ENCODE measurements around the gene HBP1. TPM values are rescaled to one million over a fixed set of nuclear protein-coding genes. Genes with fewer than 3 reads are reported as not detected.
A peak's percentile ranks its signal among the peaks of the same experiment; 100 is the strongest.

The HBP1 gene
- total and polyA plus RNA-seq, 8 donors = 12.5 to 201 (median 47.3) TPM

DNA sequence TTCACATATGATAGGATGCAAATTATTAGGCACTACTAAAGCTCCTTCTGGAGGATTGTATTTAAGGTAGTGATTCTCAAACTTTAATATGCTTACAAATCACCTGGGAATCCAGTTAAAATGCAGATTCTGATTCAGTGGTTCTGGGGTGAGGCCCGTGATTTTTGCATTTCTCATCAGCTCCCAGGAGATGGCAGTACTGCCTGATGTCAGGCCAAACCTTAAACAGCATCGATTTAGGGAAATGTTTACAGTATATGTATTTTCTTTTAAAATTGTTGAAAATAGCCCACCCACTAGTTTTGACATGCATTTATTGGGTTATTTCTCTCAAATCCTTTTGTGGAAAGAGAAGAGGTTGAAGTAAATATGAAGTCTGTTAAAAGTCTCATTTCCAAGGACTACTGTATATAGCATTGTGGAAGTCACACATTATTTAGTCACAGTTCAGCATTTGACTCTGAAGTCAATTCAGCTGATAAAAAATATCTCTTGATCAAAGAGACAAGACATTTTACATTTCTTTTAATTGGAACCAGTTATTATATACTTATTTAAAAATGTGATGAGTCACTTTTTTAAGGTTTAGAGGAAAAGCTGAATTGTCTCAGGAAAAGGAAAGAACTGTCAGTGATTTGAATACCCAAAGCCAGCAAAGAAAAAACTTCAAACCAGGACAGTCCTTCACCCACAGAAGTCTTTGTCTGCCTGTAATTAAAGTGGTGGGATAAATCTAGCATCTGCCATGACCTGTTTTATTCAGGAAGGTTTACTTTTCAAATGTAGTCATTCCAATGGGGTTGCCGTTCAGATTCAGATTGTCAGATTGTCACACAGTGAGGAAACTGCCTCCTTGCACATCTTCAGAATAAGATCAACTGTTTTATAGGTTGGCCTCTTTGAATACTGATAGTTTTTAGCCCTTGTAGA lies 21.1 kb upstream of the HBP1 start:
- H3K36me3 ChIP-seq = no peaks in the 10 kb centered on the region
- intact Hi-C loops (cut with DNase I; ENCODE audit: low total_unique reads) = loop anchor here (10.0 kb wide), 1 partner anchor 183 kb away; no protein-coding TSS in a partner anchor
- WGBS, 5 donors = 15 to 25% (median 20%) methylated on average over 3 of the region's 3 CpGs
- no peaks in the 10 kb centered on the region for H3K9me3 ChIP-seq
- H3K4me3 ChIP-seq = no peak overlapping the region
- peaks cover 0 to 11% (median 7%) of the 10 kb centered on the region in 4 donors for H3K4me1 ChIP-seq
- H3K27me3 ChIP-seq = no peaks in the 10 kb centered on the region
- no peak overlapping the region for H3K27ac ChIP-seq
- TF ChIP-seq EP300 (IDR thresholded peaks at IDR 0.05) (no peak), POLR2A (IDR thresholded peaks at IDR 0.05) (no peak), POLR2AphosphoS5 (IDR thresholded peaks at IDR 0.05) (no peak)
- TF ChIP-seq, protein P1, sequence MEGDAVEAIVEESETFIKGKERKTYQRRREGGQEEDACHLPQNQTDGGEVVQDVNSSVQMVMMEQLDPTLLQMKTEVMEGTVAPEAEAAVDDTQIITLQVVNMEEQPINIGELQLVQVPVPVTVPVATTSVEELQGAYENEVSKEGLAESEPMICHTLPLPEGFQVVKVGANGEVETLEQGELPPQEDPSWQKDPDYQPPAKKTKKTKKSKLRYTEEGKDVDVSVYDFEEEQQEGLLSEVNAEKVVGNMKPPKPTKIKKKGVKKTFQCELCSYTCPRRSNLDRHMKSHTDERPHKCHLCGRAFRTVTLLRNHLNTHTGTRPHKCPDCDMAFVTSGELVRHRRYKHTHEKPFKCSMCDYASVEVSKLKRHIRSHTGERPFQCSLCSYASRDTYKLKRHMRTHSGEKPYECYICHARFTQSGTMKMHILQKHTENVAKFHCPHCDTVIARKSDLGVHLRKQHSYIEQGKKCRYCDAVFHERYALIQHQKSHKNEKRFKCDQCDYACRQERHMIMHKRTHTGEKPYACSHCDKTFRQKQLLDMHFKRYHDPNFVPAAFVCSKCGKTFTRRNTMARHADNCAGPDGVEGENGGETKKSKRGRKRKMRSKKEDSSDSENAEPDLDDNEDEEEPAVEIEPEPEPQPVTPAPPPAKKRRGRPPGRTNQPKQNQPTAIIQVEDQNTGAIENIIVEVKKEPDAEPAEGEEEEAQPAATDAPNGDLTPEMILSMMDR (IDR thresholded peaks at IDR 0.05) = peak in 5 of 7 experiments; percentile 37 to 55 (median 42)
- DNase-seq = peak in 1 of 2 donors; percentile 64

DNA sequence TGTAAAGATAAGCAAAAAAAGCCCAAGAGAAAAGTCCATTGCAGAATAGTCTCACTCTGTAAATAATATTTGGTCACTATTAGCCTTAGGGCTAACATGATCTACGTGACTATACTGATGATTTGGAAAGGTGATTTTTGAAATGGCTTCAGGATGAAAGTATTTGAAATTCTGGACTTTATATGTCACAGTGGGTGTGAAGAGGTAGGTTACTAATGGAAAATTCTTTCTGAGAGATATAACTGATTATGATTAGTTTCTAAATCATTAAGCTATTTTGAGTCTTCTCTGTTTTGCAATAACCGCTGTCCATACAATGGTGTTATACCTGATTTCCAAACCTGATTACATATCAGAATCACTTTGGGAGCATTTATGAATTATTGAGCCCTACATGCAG lies 20.1 kb upstream of the HBP1 start:
- WGBS, 5 donors = 78 to 93% (median 81%) methylated on average over 2 of the region's 2 CpGs

DNA sequence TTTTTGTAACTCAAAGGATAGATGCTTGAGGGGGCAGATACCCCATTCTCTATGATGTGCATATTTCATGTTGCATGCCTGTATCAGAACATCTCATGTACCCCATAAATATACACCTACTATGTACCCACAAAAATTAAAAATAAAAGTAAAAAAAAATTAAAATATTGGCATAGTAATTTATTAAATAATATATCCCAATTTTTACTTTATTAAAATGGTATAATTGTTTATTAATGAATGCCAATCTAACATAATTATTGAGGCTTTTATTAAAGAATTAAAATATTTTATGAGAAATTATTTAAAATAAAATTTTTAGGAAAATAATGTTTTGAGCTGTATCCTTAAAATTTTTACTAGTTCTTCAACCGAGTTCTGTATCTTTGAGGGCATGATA lies 18.9 kb upstream of the HBP1 start:
- intact Hi-C loops (cut with DNase I; ENCODE audit: low total_unique reads) = loop anchor here (10.0 kb wide), 1 partner anchor 185 kb away; no protein-coding TSS in a partner anchor
- no peak for DNase-seq
- 65 to 85% (median 75%) methylated on average over 1 of the region's 1 CpG for WGBS, 5 donors
- Histone ChIP-seq H3K27ac (no peak overlapping the region), H3K4me3 (no peak overlapping the region), H3K4me1 (peaks cover 0 to 11% (median 7%) of the 10 kb centered on the region in 4 donors), H3K27me3 (no peaks in the 10 kb centered on the region), H3K36me3 (peaks cover 0 to under 1% (median 0%) of the 10 kb centered on the region in 4 donors), H3K9me3 (no peaks in the 10 kb centered on the region)
- TF ChIP-seq EP300 (IDR thresholded peaks at IDR 0.05) (no peak), POLR2AphosphoS5 (IDR thresholded peaks at IDR 0.05) (no peak), POLR2A (IDR thresholded peaks at IDR 0.05) (no peak)
- TF ChIP-seq, protein P1 (IDR thresholded peaks at IDR 0.05) = no peak

More for the DNA sequence above, 20.1 kb upstream of the HBP1 start:
- peaks cover 0 to 11% (median 7%) of the 10 kb centered on the region in 4 donors for H3K4me1 ChIP-seq
- DNase-seq = no peak
- H3K27me3 ChIP-seq = no peaks in the 10 kb centered on the region
- TF ChIP-seq EP300 (IDR thresholded peaks at IDR 0.05) (no peak), POLR2A (IDR thresholded peaks at IDR 0.05) (no peak), POLR2AphosphoS5 (IDR thresholded peaks at IDR 0.05) (no peak)
- TF ChIP-seq, protein P1 (IDR thresholded peaks at IDR 0.05) = no peak
- H3K36me3 ChIP-seq = no peaks in the 10 kb centered on the region
- no peaks in the 10 kb centered on the region for H3K9me3 ChIP-seq
- no peak overlapping the region for H3K4me3 ChIP-seq
- intact Hi-C loops (cut with DNase I; ENCODE audit: low total_unique reads) = loop anchor here (10.0 kb wide), 1 partner anchor 184 kb away; no protein-coding TSS in a partner anchor
- H3K27ac ChIP-seq = no peak overlapping the region

DNA sequence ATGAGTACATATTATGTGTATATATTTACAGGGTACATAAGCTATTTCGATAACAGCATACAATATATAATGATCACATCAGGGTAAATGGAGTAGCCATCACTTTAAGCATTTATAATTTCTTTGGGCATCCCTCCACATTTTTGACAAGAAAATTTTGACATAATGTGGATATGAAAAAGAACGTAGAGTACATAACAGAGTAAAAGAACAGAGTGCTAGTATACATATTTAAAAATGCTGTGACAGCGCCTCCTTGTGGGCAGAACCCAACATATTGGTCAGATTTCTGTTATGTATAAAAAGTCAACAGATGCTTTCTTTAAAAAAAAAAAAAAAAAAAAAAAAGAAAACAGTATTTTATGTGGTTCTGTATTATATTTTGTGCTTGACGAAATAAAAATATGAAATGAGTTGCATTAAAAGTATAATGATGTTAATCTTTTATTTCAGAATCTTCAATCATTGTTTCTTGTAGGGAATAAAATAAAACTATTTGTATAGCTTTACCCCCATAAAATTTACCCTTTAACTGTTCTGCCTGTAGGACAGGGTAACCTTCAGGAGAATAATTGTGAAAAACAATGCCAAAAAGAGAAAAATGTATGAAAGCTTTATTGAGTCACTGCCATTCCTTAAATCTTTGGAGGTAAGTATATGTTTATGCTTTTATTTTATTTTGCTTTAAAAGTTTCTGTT lies 18.3 kb upstream of the HBP1 start:
- H3K27ac ChIP-seq = no peak overlapping the region
- H3K9me3 ChIP-seq = no peaks in the 10 kb centered on the region
- WGBS, 5 donors = 16 to 21% (median 17%) methylated on average over 4 of the region's 4 CpGs
- H3K36me3 ChIP-seq = peaks cover 0 to 4% (median 0%) of the 10 kb centered on the region in 4 donors
- peak; percentile 83 to 92 for DNase-seq
- H3K4me3 ChIP-seq = no peak overlapping the region
- intact Hi-C loops (cut with DNase I; ENCODE audit: low total_unique reads) = no loop called here
- no peaks in the 10 kb centered on the region for H3K27me3 ChIP-seq
- TF ChIP-seq POLR2A (IDR thresholded peaks at IDR 0.05) = no peak
- TF ChIP-seq, protein P1 (IDR thresholded peaks at IDR 0.05) = peak in 5 of 7 experiments; percentile 29 to 58 (median 49)
- TF ChIP-seq EP300 (IDR thresholded peaks at IDR 0.05) = no peak
- TF ChIP-seq POLR2AphosphoS5 (IDR thresholded peaks at IDR 0.05) = no peak
- peaks cover 0 to 11% (median 7%) of the 10 kb centered on the region in 4 donors for H3K4me1 ChIP-seq

All from stomach (tissue), 9 donors.